HG03575 (cell line): ENCODE data around the gene TLR4.
A peak's percentile ranks its signal among the peaks of the same experiment; 100 is the strongest.

Source experiments
- ATAC-seq: cut with Tn5 transposase; IDR thresholded peaks from one replicate; pipeline ENCODE4 v1.9.1; 2021; ENCODE audit not compliant: unreplicated experiment, insufficient number of reproducible peaks, low FRiP score; ENCODE audit errors: extremely low read depth

The TLR4 gene

DNA sequence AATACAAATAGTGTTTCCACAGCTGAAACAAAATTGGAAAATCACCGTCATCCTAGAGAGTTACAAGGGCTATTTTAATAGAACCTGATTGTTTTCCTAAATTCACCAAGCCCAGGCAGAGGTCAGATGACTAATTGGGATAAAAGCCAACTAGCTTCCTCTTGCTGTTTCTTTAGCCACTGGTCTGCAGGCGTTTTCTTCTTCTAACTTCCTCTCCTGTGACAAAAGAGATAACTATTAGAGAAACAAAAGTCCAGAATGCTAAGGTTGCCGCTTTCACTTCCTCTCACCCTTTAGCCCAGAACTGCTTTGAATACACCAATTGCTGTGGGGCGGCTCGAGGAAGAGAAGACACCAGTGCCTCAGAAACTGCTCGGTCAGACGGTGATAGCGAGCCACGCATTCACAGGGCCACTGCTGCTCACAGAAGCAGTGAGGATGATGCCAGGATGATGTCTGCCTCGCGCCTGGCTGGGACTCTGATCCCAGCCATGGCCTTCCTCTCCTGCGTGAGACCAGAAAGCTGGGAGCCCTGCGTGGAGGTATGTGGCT lies at the start of gene TLR4:
Gene TLR4, plus strand, starts transcription at position 380 of the 552 bp plus-strand sequence. Its CDS starts 70 bp downstream, at position 450.
- peak; percentile 94 for ATAC-seq

- no peak for ATAC-seq
Measured at GRCh38 chr9:117656002-117656401, 48.2 kb upstream of the TLR4 start.

DNA sequence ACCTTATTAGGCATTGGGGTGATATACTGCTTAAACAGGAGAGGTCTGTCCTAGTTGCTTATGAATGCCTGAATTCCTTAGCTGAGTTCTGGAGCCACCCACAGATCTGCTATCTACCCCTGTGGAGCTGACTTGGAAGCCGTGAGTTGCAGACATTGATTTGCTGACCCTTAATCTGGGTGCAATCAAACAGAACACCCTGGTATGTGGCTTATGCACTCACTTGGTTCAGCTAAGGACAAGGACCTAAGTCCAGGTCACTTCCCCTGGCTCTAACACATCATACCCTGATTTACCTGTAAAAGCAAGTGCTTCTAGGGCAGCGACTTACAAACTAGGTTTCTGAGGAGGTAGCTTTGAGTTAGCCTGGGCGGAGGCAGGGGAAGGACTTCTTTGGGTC lies 41.6 kb upstream of the TLR4 start:
- ATAC-seq = no peak

GRCh38 chr9:117664419-117664818 lies 39.8 kb upstream of the TLR4 start:
- ATAC-seq = no peak

GRCh38 chr9:117665601-117666385 lies 38.4 kb upstream of the TLR4 start:
- no peak for ATAC-seq

DNA sequence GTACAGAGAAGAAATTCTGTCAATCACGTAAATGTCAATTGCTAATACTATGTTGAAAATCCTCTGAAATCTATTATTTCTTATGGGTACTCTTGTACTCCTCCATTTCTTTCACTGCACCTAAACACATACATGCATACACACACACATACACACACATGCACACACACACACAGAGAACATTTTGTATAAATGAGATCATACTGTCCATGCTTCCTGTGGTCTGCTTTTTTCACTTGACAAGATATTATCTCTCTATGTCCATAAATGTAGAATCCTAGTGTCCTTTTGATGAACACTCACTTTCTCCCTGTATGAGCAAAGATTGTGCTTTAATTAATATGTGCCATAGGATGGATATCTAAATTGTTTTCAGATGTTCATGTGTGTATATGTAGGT lies 32.7 kb upstream of the TLR4 start:
- ATAC-seq = no peak

- no peak for ATAC-seq
Measured at GRCh38 chr9:117672369-117672768, 31.8 kb upstream of the TLR4 start.

DNA sequence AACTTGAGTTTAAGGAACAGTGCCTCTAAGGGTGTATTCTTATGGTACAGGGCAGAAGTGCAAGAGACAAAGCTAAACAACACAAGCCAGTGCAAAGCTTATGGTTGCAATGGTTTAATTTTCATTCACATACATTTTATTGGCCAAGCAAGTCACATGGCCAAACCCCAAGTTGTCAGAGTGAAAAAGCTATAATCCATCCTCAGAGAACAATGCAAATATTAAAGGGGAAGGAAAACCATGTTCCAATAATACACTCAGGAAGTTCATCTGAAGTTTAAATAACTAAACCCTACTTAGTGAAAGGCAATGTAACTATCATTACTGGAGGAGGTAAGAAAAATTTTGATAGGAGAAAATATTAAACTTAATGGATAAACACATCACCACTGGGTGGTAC lies 26.6 kb upstream of the TLR4 start:
- no peak for ATAC-seq

GRCh38 chr9:117678871-117679270 lies 25.3 kb upstream of the TLR4 start:
- ATAC-seq = no peak

- ATAC-seq = no peak
Measured at GRCh38 chr9:117679416-117679815, 24.8 kb upstream of the TLR4 start.

GRCh38 chr9:117681888-117682287 lies 22.3 kb upstream of the TLR4 start:
- ATAC-seq = no peak

DNA sequence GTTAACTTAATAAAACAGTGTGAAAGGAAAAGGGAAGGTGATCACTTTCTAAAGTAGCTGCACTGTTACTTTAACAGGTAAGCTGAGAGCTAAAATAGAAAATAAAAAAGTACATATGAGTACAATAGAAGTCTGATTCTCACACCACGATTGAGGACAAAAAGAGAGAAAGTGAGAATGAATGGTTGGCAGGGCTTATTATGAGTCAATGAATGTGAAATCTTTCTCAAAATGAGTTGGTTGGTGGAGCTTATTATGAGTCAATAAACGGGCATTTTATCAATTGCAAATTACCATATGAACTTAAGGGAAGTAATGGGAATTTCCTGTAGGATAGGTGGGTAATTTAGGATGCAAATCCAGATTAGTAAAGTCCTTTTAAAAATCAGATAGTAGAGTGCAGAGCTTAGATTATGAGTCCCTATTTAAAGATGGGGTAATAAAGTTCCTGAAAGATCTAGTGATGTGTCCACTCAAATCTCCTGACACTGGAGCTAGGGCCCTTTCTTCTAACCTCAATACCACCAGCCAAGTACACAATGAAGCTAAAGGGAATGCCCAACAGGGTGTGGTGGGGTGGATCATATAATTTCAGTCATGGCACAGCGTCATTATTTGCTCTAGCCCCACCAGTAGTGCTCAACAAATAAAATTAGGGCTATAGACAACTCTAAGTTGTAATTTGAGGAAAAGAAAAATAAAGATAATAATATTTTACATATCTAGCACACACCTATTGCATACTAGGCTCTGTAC lies 21.1 kb upstream of the TLR4 start:
- ATAC-seq = peak; percentile 92

DNA sequence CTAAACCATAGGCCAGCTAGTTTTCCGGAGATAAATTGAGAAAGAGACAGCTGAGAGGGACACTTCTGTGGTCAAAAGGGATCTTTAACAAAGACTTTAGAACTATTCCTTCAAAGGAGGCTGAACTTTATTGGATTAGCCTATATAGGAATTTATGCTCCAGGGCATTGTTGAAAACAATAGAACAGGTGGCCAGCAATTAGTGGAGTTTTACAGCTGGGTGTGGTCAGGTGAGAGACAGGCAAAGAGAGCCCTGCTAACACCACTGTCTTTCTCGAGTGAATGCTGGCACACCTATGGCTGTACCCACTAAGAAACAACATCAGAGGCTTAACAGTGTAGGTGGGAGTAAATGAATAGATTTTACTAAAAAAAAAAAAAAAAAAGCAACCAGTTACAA lies 16.7 kb upstream of the TLR4 start:
- ATAC-seq = no peak

- ATAC-seq = no peak
Measured at GRCh38 chr9:117691367-117691766, 12.8 kb upstream of the TLR4 start.

- ATAC-seq = no peak
Measured at GRCh38 chr9:117696154-117696553, 8.0 kb upstream of the TLR4 start.

DNA sequence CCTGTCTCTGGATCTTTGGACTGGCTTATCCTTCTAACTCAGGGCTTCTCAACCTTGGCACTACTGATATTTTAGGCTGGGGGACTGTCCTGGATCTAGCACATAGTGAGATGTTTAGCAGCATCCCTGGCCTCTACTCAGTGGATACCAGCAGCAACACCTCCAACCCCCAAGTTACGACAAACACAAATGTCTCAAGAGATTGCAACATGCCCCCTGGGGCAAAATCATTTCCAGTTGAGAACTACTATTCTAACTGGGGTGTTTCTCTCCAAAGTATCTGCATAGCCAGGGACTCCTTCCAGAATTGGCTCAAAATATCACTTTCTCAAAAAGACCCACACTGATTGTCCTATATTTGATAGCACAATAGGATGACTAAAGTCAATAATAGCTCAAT lies 7.2 kb upstream of the TLR4 start:
- ATAC-seq = no peak

- ATAC-seq = no peak
Measured at GRCh38 chr9:117703537-117703936, 666 bp upstream of the TLR4 start.

GRCh38 chr9:117704597-117704996 lies 394 bp downstream of the TLR4 start:
- no peak for ATAC-seq

DNA sequence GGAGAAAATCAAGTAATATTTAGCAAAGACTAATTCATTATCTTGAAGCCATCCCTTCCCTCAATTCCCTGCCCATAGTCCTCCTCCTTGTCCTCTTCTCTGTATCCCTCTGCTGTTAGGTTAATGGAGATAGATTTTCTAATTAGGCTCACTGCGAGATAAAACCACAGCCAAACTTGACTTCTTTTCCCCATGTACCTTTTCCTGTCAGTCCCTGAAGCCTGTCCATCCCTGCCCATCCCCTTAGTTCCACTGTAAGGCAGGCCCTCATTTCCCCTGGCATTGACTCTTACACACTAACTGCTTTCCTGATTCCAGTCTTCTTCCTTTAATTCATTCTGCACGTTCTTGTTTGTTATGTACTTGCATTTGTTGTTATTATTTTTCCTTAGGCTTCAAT lies 1.2 kb downstream of the TLR4 start:
- ATAC-seq = no peak

- ATAC-seq = no peak
Measured at GRCh38 chr9:117706421-117707116, 2.4 kb downstream of the TLR4 start.
